GM23338 (cell line): ENCODE measurements around the gene EXOG.

Experiments used
- CREB1 ChIP-seq: fragments of 250-450 bp; sonication (Bioruptor Pico); IDR thresholded peaks from 2 replicates; pipeline ENCODE4 v1.5.0; 2020; ENCODE audit warnings: low read depth, mild to moderate bottlenecking, moderate library complexity
- CTCF ChIP-seq, 2 experiments: fragments of 200-600 bp in 1 of 2; sonication (generic) in 1 of 2; conservative IDR thresholded peaks; 2 replicates each; pipeline versions ENCODE4 v1.5.1 to v1.6.1; 2016 to 2017; ENCODE audit warnings: antibody characterized with exemption in 2 of 2, low read depth in 2 of 2, mild to moderate bottlenecking in 2 of 2, moderate library complexity in 1 of 2
- ETS1 ChIP-seq: IDR thresholded peaks from 2 replicates; pipeline ENCODE4 v1.6.1; 2016; ENCODE audit warnings: antibody characterized with exemption
- EZH2 ChIP-seq: fragments of 200-600 bp; sonication (generic); IDR thresholded peaks from one replicate; pipeline ENCODE4 v1.8.0; 2017; ENCODE audit warnings: antibody characterized with exemption, mild to moderate bottlenecking, low read depth; ENCODE audit not compliant: unreplicated experiment
- EZH2phosphoT487 ChIP-seq: fragments of 200-600 bp; sonication (generic); IDR thresholded peaks from one replicate; pipeline ENCODE4 v1.8.1; 2018; ENCODE audit warnings: antibody characterized with exemption; ENCODE audit not compliant: unreplicated experiment
- JUNB ChIP-seq: IDR thresholded peaks from one replicate; pipeline ENCODE4 v1.6.1; 2016; ENCODE audit warnings: antibody characterized with exemption; ENCODE audit not compliant: unreplicated experiment
- NANOG ChIP-seq: IDR thresholded peaks from 2 replicates; pipeline ENCODE4 v1.6.1; 2016; ENCODE audit warnings: antibody characterized with exemption, borderline replicate concordance
- POLR2AphosphoS5 ChIP-seq: IDR thresholded peaks from 2 replicates; pipeline ENCODE4 v1.6.1; 2016; ENCODE audit warnings: antibody characterized with exemption, low read depth
- REST ChIP-seq: IDR thresholded peaks from one replicate; pipeline ENCODE4 v1.6.1; 2018; ENCODE audit warnings: antibody characterized with exemption; ENCODE audit not compliant: unreplicated experiment
- ZNF114 ChIP-seq: fragments of 250-450 bp; sonication (Bioruptor Pico); IDR thresholded peaks from 2 replicates; pipeline ENCODE4 v1.5.0; 2020; ENCODE audit warnings: mild to moderate bottlenecking, moderate library complexity
- ZNF331 ChIP-seq: fragments of 250-450 bp; sonication (Bioruptor Pico); IDR thresholded peaks from 2 replicates; pipeline ENCODE4 v1.5.0; 2020; ENCODE audit warnings: low read depth, mild to moderate bottlenecking, moderate library complexity
- ZNF462 ChIP-seq: fragments of 250-450 bp; sonication (Bioruptor Pico); IDR thresholded peaks from 2 replicates; pipeline ENCODE4 v1.5.0; 2020; ENCODE audit warnings: mild to moderate bottlenecking, moderate library complexity

- no peak for TF ChIP-seq CTCF (conservative IDR thresholded peaks at IDR 0.05; ENCODE audit: low read depth in 2 of 2)
- TF ChIP-seq EZH2 = no peak
- TF ChIP-seq NANOG = no peak
- TF ChIP-seq REST = no peak
- no peak for TF ChIP-seq ZNF331 (CRISPR knock-in tag)
- no peak for TF ChIP-seq POLR2AphosphoS5
- no peak for TF ChIP-seq JUNB
- no peak for TF ChIP-seq EZH2phosphoT487
- TF ChIP-seq ZNF114 = no peak
- TF ChIP-seq CREB1 (CRISPR knock-in tag) = no peak
- no peak for TF ChIP-seq ETS1
- TF ChIP-seq ZNF462 = peak; percentile 58; the same call in 1 of the 2 replicates
Observed at GRCh38 chr3:38536671-38537070, 40.5 kb downstream of the EXOG start.
